SK-N-SH (cell line): Measurements from ENCODE around the gene CTDP1. TPM values are rescaled to one million over a fixed set of nuclear protein-coding genes. Genes with fewer than 3 reads are reported as not detected.

Source experiments
- CTCF ChIA-PET: fragments of 300-600, 350-600 bp; formaldehyde crosslinking; extraction: SDS; loops from one replicate; lab custom pipeline; 2021; lab: Yijun Ruan, JAX
- POLR2A ChIA-PET: fragments of 350-600 bp; sonication (Branson Sonifier 250); formaldehyde crosslinking; extraction: SDS; loops from one replicate; lab custom pipeline; 2020; ENCODE audit warnings: antibody characterized with exemption, inconsistent platforms; lab: Yijun Ruan, JAX
- DNase-seq: peaks from one replicate; pipeline ENCODE4 v3.0.0; 2012
- H2AFZ ChIP-seq: fragments of 200-600 bp; sonication (generic); 2 replicates; pipeline ENCODE4 v1.8.1; 2016; ENCODE audit warnings: antibody characterized with exemption, mild to moderate bottlenecking, low read depth
- H3F3A ChIP-seq: fragments of 200-600 bp; sonication (generic); replicated peaks from 2 replicates; pipeline ENCODE3; 2016; ENCODE audit warnings: antibody characterized with exemption, mild to moderate bottlenecking; ENCODE audit not compliant: insufficient read depth
- H3K27ac ChIP-seq, 2 experiments: fragments of 200-500 bp in 1 of 2; fragments of 200-600 bp in 1 of 2; sonication (Bioruptor generic) in 1 of 2; sonication (generic), shearing (Covaris generic) in 1 of 2; 2 replicates each; pipeline versions ENCODE4 v1.5.1 to v1.6.1; 2014 to 2016; ENCODE audit warnings: low read depth in 2 of 2, inconsistent platforms in 1 of 2, low read length in 1 of 2, mild to moderate bottlenecking in 1 of 2, mixed read lengths in 1 of 2
- H3K27me3 ChIP-seq: fragments of 200-600 bp; sonication (generic), shearing (Covaris generic); 2 replicates; pipeline ENCODE4 v1.6.1; 2016; ENCODE audit warnings: mixed run types; ENCODE audit not compliant: insufficient read depth
- H3K36me3 ChIP-seq, 2 experiments: fragments of 200-500 bp in 1 of 2; fragments of 200-600 bp in 1 of 2; sonication (Bioruptor generic) in 1 of 2; sonication (generic) in 1 of 2; replicated peaks in 1 of 2; 2 replicates each; pipeline versions ENCODE3 to v1.5.1; 2014 to 2016; ENCODE audit warnings: low read length in 1 of 2, mild to moderate bottlenecking in 1 of 2; ENCODE audit not compliant: insufficient read depth in 2 of 2, control insufficient read depth in 1 of 2
- H3K4me1 ChIP-seq, 2 experiments: fragments of 200-500 bp in 1 of 2; fragments of 200-600 bp in 1 of 2; sonication (Bioruptor generic) in 1 of 2; sonication (generic), shearing (Covaris generic) in 1 of 2; 2 replicates each; pipeline versions ENCODE4 v1.5.1 to v1.6.1; 2014 to 2016; ENCODE audit warnings: low read depth in 1 of 2, low read length in 1 of 2, mixed run types in 1 of 2; ENCODE audit not compliant: insufficient read depth in 2 of 2, control insufficient read depth in 1 of 2
- H3K4me2 ChIP-seq: fragments of 200-600 bp; sonication (generic), shearing (Covaris generic); 2 replicates; pipeline ENCODE4 v1.6.1; 2017; ENCODE audit warnings: mixed run types
- H3K4me3 ChIP-seq, 2 experiments: fragments of 200-500 bp in 1 of 2; fragments of 200-600 bp in 1 of 2; sonication (Bioruptor generic) in 1 of 2; sonication (generic), shearing (Covaris generic) in 1 of 2; 2 replicates each; pipeline versions ENCODE4 v1.5.1 to v1.8.1; 2014 to 2016; ENCODE audit warnings: low read depth in 2 of 2, inconsistent platforms in 1 of 2, low read length in 1 of 2, mild to moderate bottlenecking in 1 of 2, mixed read lengths in 1 of 2, moderate library complexity in 1 of 2
- H3K79me2 ChIP-seq: fragments of 200-600 bp; sonication (generic); 2 replicates; pipeline ENCODE4 v1.8.1; 2017; ENCODE audit warnings: mild to moderate bottlenecking; ENCODE audit not compliant: insufficient read depth
- H3K9ac ChIP-seq: fragments of 200-600 bp; sonication (generic); 2 replicates; pipeline ENCODE4 v1.6.1; 2017; ENCODE audit warnings: mixed run types
- H3K9me2 ChIP-seq: fragments of 200-600 bp; sonication (generic); 2 replicates; pipeline ENCODE4 v1.6.1; 2017; ENCODE audit warnings: mixed run types
- H3K9me3 ChIP-seq: fragments of 200-600 bp; sonication (generic); 2 replicates; pipeline ENCODE4 v1.6.1; 2017; ENCODE audit warnings: mixed run types, mild to moderate bottlenecking, moderate library complexity
- H4K20me1 ChIP-seq: fragments of 200-600 bp; sonication (generic); 2 replicates; pipeline ENCODE4 v1.6.1; 2017; ENCODE audit warnings: mild to moderate bottlenecking, mixed run types; ENCODE audit not compliant: insufficient read depth
- EZH2phosphoT487 ChIP-seq: fragments of 200-600 bp; sonication (generic); IDR thresholded peaks from 2 replicates; pipeline ENCODE4 v1.6.1; 2017; ENCODE audit warnings: low read depth, mixed run types, mild to moderate bottlenecking, antibody characterized with exemption, moderate library complexity, borderline replicate concordance
- FOXJ3 ChIP-seq: sonication (generic); formaldehyde crosslinking; IDR thresholded peaks from 2 replicates; pipeline ENCODE4 v1.5.1; 2020; ENCODE audit warnings: mild to moderate bottlenecking, missing genetic modification reagents
- FOXM1 ChIP-seq: IDR thresholded peaks from 2 replicates; pipeline ENCODE4 v1.4.0; 2012; ENCODE audit warnings: low read depth, mild to moderate bottlenecking
- GABPA ChIP-seq: IDR thresholded peaks from 2 replicates; pipeline ENCODE4 v1.4.0; 2012; ENCODE audit warnings: low read depth, mild to moderate bottlenecking
- MEF2A ChIP-seq: IDR thresholded peaks from 2 replicates; pipeline ENCODE4 v1.4.0; 2012; ENCODE audit warnings: low read depth, borderline replicate concordance
- MXI1 ChIP-seq: IDR thresholded peaks from 2 replicates; pipeline ENCODE4 v1.6.1; 2012; ENCODE audit warnings: mild to moderate bottlenecking, low read depth, low read length, improper control_type of control experiment
- NRF1 ChIP-seq: IDR thresholded peaks from 2 replicates; pipeline ENCODE4 v1.6.1; 2012; ENCODE audit warnings: low read depth, mild to moderate bottlenecking, low read length
- POLR2AphosphoS5 ChIP-seq: IDR thresholded peaks from 2 replicates; pipeline ENCODE4 v1.6.1; 2012; ENCODE audit warnings: low read depth, low read length
- RAD21 ChIP-seq: IDR thresholded peaks from 2 replicates; pipeline ENCODE4 v1.6.1; 2012; ENCODE audit warnings: mild to moderate bottlenecking, low read length
- RCOR1 ChIP-seq: fragments of 150-350 bp; IDR thresholded peaks from 2 replicates; pipeline ENCODE4 v1.6.1; 2017; ENCODE audit warnings: antibody characterized with exemption, low read length
- RXRA ChIP-seq: IDR thresholded peaks from 2 replicates; pipeline ENCODE4 v1.4.0; 2012; ENCODE audit warnings: low read depth, mild to moderate bottlenecking, borderline replicate concordance
- SIN3A ChIP-seq: IDR thresholded peaks from 2 replicates; pipeline ENCODE4 v1.6.1; 2012; ENCODE audit warnings: low read depth, mild to moderate bottlenecking, low read length, moderate library complexity, borderline replicate concordance
- SMC3 ChIP-seq: IDR thresholded peaks from 2 replicates; pipeline ENCODE4 v1.6.1; 2012; ENCODE audit warnings: low read depth, low read length, improper control_type of control experiment
- TAF1 ChIP-seq: IDR thresholded peaks from 2 replicates; pipeline ENCODE4 v1.6.1; 2012; ENCODE audit warnings: low read depth, mild to moderate bottlenecking, low read length, moderate library complexity, borderline replicate concordance
- TCF12 ChIP-seq: IDR thresholded peaks from 2 replicates; pipeline ENCODE4 v1.4.0; 2012
- USF1 ChIP-seq: IDR thresholded peaks from 2 replicates; pipeline ENCODE4 v1.4.0; 2012; ENCODE audit warnings: low read depth, borderline replicate concordance
- YY1 ChIP-seq: IDR thresholded peaks from 2 replicates; pipeline ENCODE4 v1.4.0; 2012; ENCODE audit warnings: low read depth, mild to moderate bottlenecking
- ZBTB33 ChIP-seq: IDR thresholded peaks from 2 replicates; pipeline ENCODE4 v1.4.0; 2012; ENCODE audit warnings: low read depth, borderline replicate concordance
- WGBS: methylation state at CpG from one replicate; pipeline ENCODE4 v1.1.6; 2017; ENCODE audit warnings: low lambda C conversion rate; 5-methylcytosine and 5-hydroxymethylcytosine counted together
- polyA plus RNA-seq, 3 experiments: library from polyadenylated mRNA; depleted of rRNA; stranded (reverse); fragments of >200 nt; gene quantifications; 2 replicates each; pipeline ENCODE4 v1.2.3, GENCODE V29; 2012
- TF ChIP-seq, protein P1 (sequence below): IDR thresholded peaks from 2 replicates; pipeline ENCODE4; 2012
- TF ChIP-seq, protein P2 (sequence below): fragments of 150-350 bp; IDR thresholded peaks from 2 replicates; pipeline ENCODE4 v1.6.1; 2017; ENCODE audit warnings: antibody characterized with exemption, low read length, low read depth, borderline replicate concordance

CTDP1 gene
- polyA plus RNA-seq, 1 of the 3 experiments (the other 2 are of a cell fraction): 15.6 TPM

GRCh38 chr18:79738581-79739439, 59.2 kb downstream of the CTDP1 start:
- CTCF ChIA-PET: no interaction called here
- no peaks in the 10 kb centered on the region for H4K20me1 ChIP-seq
- TF ChIP-seq NRF1 (no peak), ZBTB33 (no peak), TAF1 (no peak), MEF2A (no peak), TCF12 (no peak), SMC3 (no peak), POLR2AphosphoS5 (no peak), GABPA (no peak), FOXJ3 (CRISPR knock-in tag) (no peak), SIN3A (no peak), YY1 (no peak), RXRA (no peak), RAD21 (no peak), EZH2phosphoT487 (no peak), FOXM1 (no peak), USF1 (no peak), RCOR1 (no peak), MXI1 (no peak)
- TF ChIP-seq, protein P1, sequence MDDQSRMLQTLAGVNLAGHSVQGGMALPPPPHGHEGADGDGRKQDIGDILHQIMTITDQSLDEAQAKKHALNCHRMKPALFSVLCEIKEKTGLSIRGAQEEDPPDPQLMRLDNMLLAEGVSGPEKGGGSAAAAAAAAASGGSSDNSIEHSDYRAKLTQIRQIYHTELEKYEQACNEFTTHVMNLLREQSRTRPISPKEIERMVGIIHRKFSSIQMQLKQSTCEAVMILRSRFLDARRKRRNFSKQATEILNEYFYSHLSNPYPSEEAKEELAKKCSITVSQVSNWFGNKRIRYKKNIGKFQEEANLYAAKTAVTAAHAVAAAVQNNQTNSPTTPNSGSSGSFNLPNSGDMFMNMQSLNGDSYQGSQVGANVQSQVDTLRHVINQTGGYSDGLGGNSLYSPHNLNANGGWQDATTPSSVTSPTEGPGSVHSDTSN: no peak
- TF ChIP-seq, protein P2, sequence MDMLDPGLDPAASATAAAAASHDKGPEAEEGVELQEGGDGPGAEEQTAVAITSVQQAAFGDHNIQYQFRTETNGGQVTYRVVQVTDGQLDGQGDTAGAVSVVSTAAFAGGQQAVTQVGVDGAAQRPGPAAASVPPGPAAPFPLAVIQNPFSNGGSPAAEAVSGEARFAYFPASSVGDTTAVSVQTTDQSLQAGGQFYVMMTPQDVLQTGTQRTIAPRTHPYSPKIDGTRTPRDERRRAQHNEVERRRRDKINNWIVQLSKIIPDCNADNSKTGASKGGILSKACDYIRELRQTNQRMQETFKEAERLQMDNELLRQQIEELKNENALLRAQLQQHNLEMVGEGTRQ: no peak

More at GRCh38 chr18:79738581-79739439, 59.2 kb downstream of the CTDP1 start:
- H3K27me3 ChIP-seq: no peaks in the 10 kb centered on the region
- whole genome bisulfite sequencing: 94% methylated on average over 20 of the region's 21 CpGs
- DNase-seq: no peak
- H3K9me3 ChIP-seq: no peaks in the 10 kb centered on the region
- no peaks in the 10 kb centered on the region for H3K4me1 ChIP-seq
- H3K9me2 ChIP-seq: no peaks in the 10 kb centered on the region
- no peaks in the 10 kb centered on the region for H3F3A ChIP-seq
- no peak overlapping the region for H2AFZ ChIP-seq
- no peak overlapping the region for H3K4me2 ChIP-seq
- H3K79me2 ChIP-seq: no peaks in the 10 kb centered on the region
- POLR2A ChIA-PET: no interaction called here
- H3K27ac ChIP-seq: no peak overlapping the region
- no peak overlapping the region for H3K4me3 ChIP-seq
- H3K36me3 ChIP-seq: peaks cover 15 to 54% of the 10 kb centered on the region in 2 experiments
- H3K9ac ChIP-seq: no peak overlapping the region
